PC-3 (cell line): Measurements from ENCODE around the gene TIE1. TPM values are rescaled to one million over a fixed set of nuclear protein-coding genes. Genes with fewer than 3 reads are reported as not detected.

ENCODE experiments used
- ATAC-seq: fragments of 200-7000 bp; cut with Tn5 transposase; 2 replicates; pipeline ENCODE4 v1.9.1; 2020; ENCODE audit warnings: mild to moderate bottlenecking, moderate library complexity
- BruUV-seq: library from RNA; stranded (reverse); fragments of 400-500 nt; replicated peaks from 2 replicates; lab custom pipeline; 2021; lab: Mats Ljungman, UMichigan
- CTCF ChIA-PET: fragments of 300-600 bp; sonication (Branson Sonifier 250); formaldehyde crosslinking; loops from one replicate; lab custom pipeline; 2022; ENCODE audit warnings: antibody characterized with exemption; lab: Charles Lee
- POLR2A ChIA-PET: fragments of 300-600 bp; sonication (Branson Sonifier 250); formaldehyde crosslinking; loops from one replicate; lab custom pipeline; 2022; ENCODE audit warnings: antibody characterized with exemption; ENCODE audit not compliant: unreplicated experiment; lab: Charles Lee
- DNase-seq: peaks from one replicate; pipeline ENCODE4 v3.0.0-alpha.2; 2015
- H2AFZ ChIP-seq: fragments of 300-600 bp; sonication (generic); 2 replicates; pipeline ENCODE4 v1.6.0; 2016; ENCODE audit warnings: antibody characterized with exemption, low read length
- H3F3A ChIP-seq: fragments of 300-600 bp; sonication (generic); one replicate; pipeline ENCODE4 v1.6.0; 2017; ENCODE audit warnings: antibody characterized with exemption, low read length, control low read depth, mild to moderate bottlenecking; ENCODE audit not compliant: unreplicated experiment
- H3K27ac ChIP-seq: fragments of 300-600 bp; sonication (generic); 2 replicates; pipeline ENCODE4 v1.5.1; 2016; ENCODE audit warnings: mild to moderate bottlenecking, low read length
- H3K27me3 ChIP-seq: fragments of 300-600 bp; sonication (generic); 2 replicates; pipeline ENCODE4 v1.6.1; 2016; ENCODE audit warnings: low read length, mixed read lengths
- H3K36me3 ChIP-seq: fragments of 300-600 bp; sonication (generic); 2 replicates; pipeline ENCODE4 v1.6.1; 2016; ENCODE audit warnings: low read depth, mixed run types, low read length, mixed read lengths
- H3K4me1 ChIP-seq: fragments of 300-600 bp; sonication (generic); 2 replicates; pipeline ENCODE4 v1.5.1; 2016; ENCODE audit warnings: low read length; ENCODE audit not compliant: insufficient read depth
- H3K4me2 ChIP-seq: fragments of 300-600 bp; sonication (generic); 2 replicates; pipeline ENCODE4 v1.6.0; 2016; ENCODE audit warnings: low read length
- H3K4me3 ChIP-seq: fragments of 300-600 bp; sonication (generic); 2 replicates; pipeline ENCODE4 v1.5.1; 2016; ENCODE audit warnings: mild to moderate bottlenecking, low read length, mixed read lengths
- H3K79me2 ChIP-seq: fragments of 300-600 bp; sonication (generic); 2 replicates; pipeline ENCODE4 v1.6.1; 2017; ENCODE audit warnings: low read length, mixed read lengths
- H3K9ac ChIP-seq: fragments of 300-600 bp; sonication (generic); 2 replicates; pipeline ENCODE4 v1.6.0; 2016; ENCODE audit warnings: mild to moderate bottlenecking, low read length
- H3K9me2 ChIP-seq: fragments of 300-600 bp; sonication (generic); replicated peaks from 2 replicates; pipeline ENCODE4 v1.6.1; 2016; ENCODE audit warnings: mixed run types, low read length, mixed read lengths
- H3K9me3 ChIP-seq: fragments of 300-600 bp; sonication (generic); 2 replicates; pipeline ENCODE4 v1.6.1; 2016; ENCODE audit warnings: low read length, mixed read lengths
- H4K20me1 ChIP-seq: fragments of 300-600 bp; sonication (generic); 2 replicates; pipeline ENCODE4 v1.6.1; 2016; ENCODE audit warnings: low read length, mixed read lengths
- EZH2 ChIP-seq: fragments of 300-600 bp; sonication (generic); IDR thresholded peaks from one replicate; pipeline ENCODE4 v1.6.1; 2017; ENCODE audit warnings: antibody characterized with exemption, mild to moderate bottlenecking, low read length; ENCODE audit not compliant: unreplicated experiment
- EZH2phosphoT487 ChIP-seq: fragments of 300-600 bp; sonication (generic); IDR thresholded peaks from 2 replicates; pipeline ENCODE4 v1.6.1; 2018; ENCODE audit warnings: mild to moderate bottlenecking, antibody characterized with exemption, low read length, borderline replicate concordance
- intact Hi-C: fragments of 100-400 bp; cut with micrococcal nuclease; formaldehyde crosslinking; loops from 2 replicates; pipeline ENCODE4 v1.9.0; 2023
- total RNA-seq: library from RNA; depleted of rRNA; stranded (reverse); fragments of >200 nt; gene quantifications from 2 replicates; pipeline ENCODE4 v1.2.3, GENCODE V29; 2014
- TF ChIP-seq, protein P1 (sequence below): fragments of 300-600 bp; sonication (generic); conservative IDR thresholded peaks from 2 replicates; pipeline ENCODE4 v1.5.1; 2017; ENCODE audit warnings: antibody characterized with exemption, low read depth, mild to moderate bottlenecking, low read length

TIE1 gene
- total RNA-seq, 1 experiment from 2014 or later: 1.5 TPM

DNA sequence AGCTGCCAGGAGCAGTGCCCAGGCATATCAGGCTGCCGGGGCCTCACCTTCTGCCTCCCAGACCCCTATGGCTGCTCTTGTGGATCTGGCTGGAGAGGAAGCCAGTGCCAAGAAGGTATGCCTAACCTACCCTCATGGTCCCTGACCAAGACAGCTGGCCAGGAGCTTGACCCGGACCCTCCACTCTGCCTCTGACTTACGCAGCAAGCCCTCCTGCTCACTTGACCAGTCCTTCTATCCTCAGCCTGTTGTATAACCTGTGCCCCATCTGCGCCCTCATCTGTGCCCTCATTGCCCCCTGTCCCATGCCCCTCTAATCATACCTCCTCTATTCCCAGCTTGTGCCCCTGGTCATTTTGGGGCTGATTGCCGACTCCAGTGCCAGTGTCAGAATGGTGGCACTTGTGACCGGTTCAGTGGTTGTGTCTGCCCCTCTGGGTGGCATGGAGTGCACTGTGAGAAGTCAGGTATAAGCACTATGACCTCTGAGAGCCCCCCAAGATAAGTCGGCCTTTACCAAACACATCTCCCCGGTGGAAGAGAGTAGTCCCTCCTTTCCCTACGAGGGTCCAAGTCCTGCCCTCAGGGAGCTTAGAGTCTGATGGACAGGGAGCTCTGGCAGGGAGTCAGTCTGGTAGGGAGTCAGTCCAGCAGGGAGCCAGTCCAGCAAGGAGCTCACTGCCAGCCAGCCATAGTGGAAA, 6.8 kb downstream of the TIE1 start:
- ATAC-seq (no peak), DNase-seq (no peak)
- no peaks in the 10 kb centered on the region for H3K9me3 ChIP-seq
- no peaks in the 10 kb centered on the region for H3K9me2 ChIP-seq
- no peak for TF ChIP-seq EZH2phosphoT487
- TF ChIP-seq, protein P1, sequence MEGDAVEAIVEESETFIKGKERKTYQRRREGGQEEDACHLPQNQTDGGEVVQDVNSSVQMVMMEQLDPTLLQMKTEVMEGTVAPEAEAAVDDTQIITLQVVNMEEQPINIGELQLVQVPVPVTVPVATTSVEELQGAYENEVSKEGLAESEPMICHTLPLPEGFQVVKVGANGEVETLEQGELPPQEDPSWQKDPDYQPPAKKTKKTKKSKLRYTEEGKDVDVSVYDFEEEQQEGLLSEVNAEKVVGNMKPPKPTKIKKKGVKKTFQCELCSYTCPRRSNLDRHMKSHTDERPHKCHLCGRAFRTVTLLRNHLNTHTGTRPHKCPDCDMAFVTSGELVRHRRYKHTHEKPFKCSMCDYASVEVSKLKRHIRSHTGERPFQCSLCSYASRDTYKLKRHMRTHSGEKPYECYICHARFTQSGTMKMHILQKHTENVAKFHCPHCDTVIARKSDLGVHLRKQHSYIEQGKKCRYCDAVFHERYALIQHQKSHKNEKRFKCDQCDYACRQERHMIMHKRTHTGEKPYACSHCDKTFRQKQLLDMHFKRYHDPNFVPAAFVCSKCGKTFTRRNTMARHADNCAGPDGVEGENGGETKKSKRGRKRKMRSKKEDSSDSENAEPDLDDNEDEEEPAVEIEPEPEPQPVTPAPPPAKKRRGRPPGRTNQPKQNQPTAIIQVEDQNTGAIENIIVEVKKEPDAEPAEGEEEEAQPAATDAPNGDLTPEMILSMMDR: no peak
- TF ChIP-seq EZH2: no peak
- ChIA-PET CTCF (no interaction called here), POLR2A (no interaction called here)
- intact Hi-C loops: no loop called here
- H3F3A ChIP-seq: no peaks in the 10 kb centered on the region
- no peak overlapping the region for H3K9ac ChIP-seq
- no peaks in the 10 kb centered on the region for H3K27me3 ChIP-seq
- BruUV-seq: no TSS peak
- H3K4me1 ChIP-seq: no peaks in the 10 kb centered on the region
- no peak overlapping the region for H2AFZ ChIP-seq
- no peaks in the 10 kb centered on the region for H3K79me2 ChIP-seq
- H3K4me2 ChIP-seq: no peak overlapping the region
- H4K20me1 ChIP-seq: no peaks in the 10 kb centered on the region
- no peak overlapping the region for H3K27ac ChIP-seq
- no peaks in the 10 kb centered on the region for H3K36me3 ChIP-seq
- no peak overlapping the region for H3K4me3 ChIP-seq

DNA sequence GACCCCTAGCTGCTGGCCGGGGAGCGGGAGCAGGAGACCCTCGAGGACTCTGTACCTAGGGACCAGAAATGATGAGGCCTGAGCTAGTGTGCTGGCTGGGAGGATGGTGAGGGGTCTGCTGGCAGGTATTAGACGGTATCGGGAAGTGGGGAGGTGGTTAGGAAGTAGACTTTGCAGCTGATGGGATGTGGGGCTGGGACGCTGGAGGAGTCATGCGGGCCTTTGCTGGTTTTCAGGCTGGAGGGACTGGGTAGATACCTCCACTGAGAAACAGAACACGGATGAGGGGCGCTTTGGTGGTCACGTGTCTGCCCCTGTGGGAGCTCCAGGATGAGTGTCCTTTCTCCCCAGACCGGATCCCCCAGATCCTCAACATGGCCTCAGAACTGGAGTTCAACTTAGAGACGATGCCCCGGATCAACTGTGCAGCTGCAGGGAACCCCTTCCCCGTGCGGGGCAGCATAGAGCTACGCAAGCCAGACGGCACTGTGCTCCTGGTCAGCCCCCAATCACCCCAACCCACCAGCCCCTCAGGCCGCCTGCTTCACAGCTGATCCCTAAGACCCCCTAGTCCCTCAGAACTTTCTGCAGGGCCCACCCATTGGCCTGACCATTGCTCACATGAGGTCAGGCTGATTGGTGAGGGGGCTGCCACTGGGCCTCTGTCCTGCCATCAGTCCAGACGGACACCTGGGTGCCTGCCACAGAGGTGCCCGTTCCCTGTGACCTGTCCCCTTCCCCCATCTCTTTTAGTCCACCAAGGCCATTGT, 8.0 kb downstream of the TIE1 start:
- H3K4me3 ChIP-seq: no peak overlapping the region
- BruUV-seq: no TSS peak
- ATAC-seq: no peak
- no peak overlapping the region for H3K9ac ChIP-seq
- no peaks in the 10 kb centered on the region for H3K27me3 ChIP-seq
- intact Hi-C loops: no loop called here
- ChIA-PET POLR2A (no interaction called here), CTCF (no interaction called here)
- no peaks in the 10 kb centered on the region for H3K4me1 ChIP-seq
- TF ChIP-seq EZH2: no peak
- TF ChIP-seq, protein P1: no peak
- H3K9me2 ChIP-seq: no peaks in the 10 kb centered on the region
- H2AFZ ChIP-seq: no peak overlapping the region
- no peaks in the 10 kb centered on the region for H3K79me2 ChIP-seq
- no peaks in the 10 kb centered on the region for H3K9me3 ChIP-seq
- H3K36me3 ChIP-seq: no peaks in the 10 kb centered on the region
- H3K4me2 ChIP-seq: no peak overlapping the region
- no peak for DNase-seq
- no peaks in the 10 kb centered on the region for H4K20me1 ChIP-seq
- H3K27ac ChIP-seq: no peak overlapping the region
- no peaks in the 10 kb centered on the region for H3F3A ChIP-seq

DNA sequence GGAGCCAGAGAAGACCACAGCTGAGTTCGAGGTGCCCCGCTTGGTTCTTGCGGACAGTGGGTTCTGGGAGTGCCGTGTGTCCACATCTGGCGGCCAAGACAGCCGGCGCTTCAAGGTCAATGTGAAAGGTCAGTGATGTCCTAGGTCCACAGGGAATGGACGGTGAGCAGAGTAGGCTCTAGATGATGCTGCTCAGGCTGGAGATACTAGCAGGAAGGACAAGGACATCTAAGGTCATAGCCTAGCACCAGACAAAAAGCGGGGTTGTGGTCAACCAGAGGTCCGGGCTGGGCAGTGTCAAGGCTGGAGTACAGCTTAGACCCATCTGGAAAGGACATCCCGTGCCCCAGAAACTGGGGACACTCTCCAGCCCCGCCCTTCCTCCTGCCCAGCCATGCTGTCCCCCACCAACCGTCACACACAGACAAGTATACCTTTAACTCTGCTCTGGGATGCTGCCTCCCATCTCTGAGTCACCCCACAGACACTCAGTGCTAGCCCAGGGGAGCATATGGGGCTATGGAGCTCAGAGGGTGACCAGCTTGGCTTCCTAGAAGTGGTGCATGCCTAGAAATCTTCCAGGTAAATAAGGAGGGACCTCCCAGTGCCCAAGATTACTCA, 8.7 kb downstream of the TIE1 start:
- H3F3A ChIP-seq: no peaks in the 10 kb centered on the region
- no peaks in the 10 kb centered on the region for H3K79me2 ChIP-seq
- no peaks in the 10 kb centered on the region for H3K9me3 ChIP-seq
- ChIA-PET POLR2A (no interaction called here), CTCF (no interaction called here)
- no peak overlapping the region for H3K27ac ChIP-seq
- intact Hi-C loops: no loop called here
- H3K27me3 ChIP-seq: no peaks in the 10 kb centered on the region
- DNase-seq (no peak), ATAC-seq (no peak)
- H3K4me2 ChIP-seq: no peak overlapping the region
- no peaks in the 10 kb centered on the region for H3K9me2 ChIP-seq
- H3K4me3 ChIP-seq: no peak overlapping the region
- no peaks in the 10 kb centered on the region for H3K36me3 ChIP-seq
- no peaks in the 10 kb centered on the region for H3K4me1 ChIP-seq
- H2AFZ ChIP-seq: no peak overlapping the region
- H3K9ac ChIP-seq: no peak overlapping the region
- no TSS peak for BruUV-seq
- TF ChIP-seq EZH2: no peak
- H4K20me1 ChIP-seq: no peaks in the 10 kb centered on the region
